ENCODE results near the gene HSD17B1.

DNA sequence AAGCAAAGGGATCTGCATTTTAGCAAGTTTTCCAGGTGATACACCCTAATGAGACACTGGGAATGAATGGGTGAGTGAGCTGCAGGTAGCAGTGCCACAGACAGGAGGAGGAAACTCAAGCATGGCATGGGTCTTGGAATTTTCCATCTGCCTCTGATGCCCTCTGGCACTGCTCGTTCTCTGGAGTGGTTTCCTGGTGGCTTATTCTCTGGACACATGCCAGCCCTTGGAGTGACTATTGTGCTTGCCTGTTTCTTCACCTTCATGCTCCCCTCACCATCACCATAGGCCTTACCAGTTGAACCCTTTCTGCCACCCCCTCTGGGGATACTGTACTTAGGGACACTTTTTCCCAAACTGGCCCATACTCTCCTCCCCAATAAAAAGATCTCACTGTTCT is 10.8 kb downstream of the HSD17B1 start:
- TF ChIP-seq POLR2AphosphoS5 (IDR thresholded peaks at IDR 0.05; ENCODE audit: low read depth, low read length) (no peak), TAF1 (IDR thresholded peaks at IDR 0.05; ENCODE audit: borderline replicate concordance, insufficient read depth, low read length) (no peak), SIN3A (IDR thresholded peaks at IDR 0.05; ENCODE audit: borderline replicate concordance, insufficient read depth, low read length) (no peak)
- TF ChIP-seq, protein P1, sequence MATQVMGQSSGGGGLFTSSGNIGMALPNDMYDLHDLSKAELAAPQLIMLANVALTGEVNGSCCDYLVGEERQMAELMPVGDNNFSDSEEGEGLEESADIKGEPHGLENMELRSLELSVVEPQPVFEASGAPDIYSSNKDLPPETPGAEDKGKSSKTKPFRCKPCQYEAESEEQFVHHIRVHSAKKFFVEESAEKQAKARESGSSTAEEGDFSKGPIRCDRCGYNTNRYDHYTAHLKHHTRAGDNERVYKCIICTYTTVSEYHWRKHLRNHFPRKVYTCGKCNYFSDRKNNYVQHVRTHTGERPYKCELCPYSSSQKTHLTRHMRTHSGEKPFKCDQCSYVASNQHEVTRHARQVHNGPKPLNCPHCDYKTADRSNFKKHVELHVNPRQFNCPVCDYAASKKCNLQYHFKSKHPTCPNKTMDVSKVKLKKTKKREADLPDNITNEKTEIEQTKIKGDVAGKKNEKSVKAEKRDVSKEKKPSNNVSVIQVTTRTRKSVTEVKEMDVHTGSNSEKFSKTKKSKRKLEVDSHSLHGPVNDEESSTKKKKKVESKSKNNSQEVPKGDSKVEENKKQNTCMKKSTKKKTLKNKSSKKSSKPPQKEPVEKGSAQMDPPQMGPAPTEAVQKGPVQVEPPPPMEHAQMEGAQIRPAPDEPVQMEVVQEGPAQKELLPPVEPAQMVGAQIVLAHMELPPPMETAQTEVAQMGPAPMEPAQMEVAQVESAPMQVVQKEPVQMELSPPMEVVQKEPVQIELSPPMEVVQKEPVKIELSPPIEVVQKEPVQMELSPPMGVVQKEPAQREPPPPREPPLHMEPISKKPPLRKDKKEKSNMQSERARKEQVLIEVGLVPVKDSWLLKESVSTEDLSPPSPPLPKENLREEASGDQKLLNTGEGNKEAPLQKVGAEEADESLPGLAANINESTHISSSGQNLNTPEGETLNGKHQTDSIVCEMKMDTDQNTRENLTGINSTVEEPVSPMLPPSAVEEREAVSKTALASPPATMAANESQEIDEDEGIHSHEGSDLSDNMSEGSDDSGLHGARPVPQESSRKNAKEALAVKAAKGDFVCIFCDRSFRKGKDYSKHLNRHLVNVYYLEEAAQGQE (IDR thresholded peaks at IDR 0.05; ENCODE audit: insufficient read depth in 1 of 2, low read depth in 2 of 2, low read length in 2 of 2) = no peak

Measured in PFSK-1 (cell line).